T1000 (cell line): Measurements from ENCODE around the gene USP5.

ENCODE experiments used
- DNase-seq: peaks from one replicate; lab custom pipeline; 2025; ENCODE audit warnings: mixed read lengths; lab: John Stamatoyannopoulos, UW

The USP5 gene

DNA sequence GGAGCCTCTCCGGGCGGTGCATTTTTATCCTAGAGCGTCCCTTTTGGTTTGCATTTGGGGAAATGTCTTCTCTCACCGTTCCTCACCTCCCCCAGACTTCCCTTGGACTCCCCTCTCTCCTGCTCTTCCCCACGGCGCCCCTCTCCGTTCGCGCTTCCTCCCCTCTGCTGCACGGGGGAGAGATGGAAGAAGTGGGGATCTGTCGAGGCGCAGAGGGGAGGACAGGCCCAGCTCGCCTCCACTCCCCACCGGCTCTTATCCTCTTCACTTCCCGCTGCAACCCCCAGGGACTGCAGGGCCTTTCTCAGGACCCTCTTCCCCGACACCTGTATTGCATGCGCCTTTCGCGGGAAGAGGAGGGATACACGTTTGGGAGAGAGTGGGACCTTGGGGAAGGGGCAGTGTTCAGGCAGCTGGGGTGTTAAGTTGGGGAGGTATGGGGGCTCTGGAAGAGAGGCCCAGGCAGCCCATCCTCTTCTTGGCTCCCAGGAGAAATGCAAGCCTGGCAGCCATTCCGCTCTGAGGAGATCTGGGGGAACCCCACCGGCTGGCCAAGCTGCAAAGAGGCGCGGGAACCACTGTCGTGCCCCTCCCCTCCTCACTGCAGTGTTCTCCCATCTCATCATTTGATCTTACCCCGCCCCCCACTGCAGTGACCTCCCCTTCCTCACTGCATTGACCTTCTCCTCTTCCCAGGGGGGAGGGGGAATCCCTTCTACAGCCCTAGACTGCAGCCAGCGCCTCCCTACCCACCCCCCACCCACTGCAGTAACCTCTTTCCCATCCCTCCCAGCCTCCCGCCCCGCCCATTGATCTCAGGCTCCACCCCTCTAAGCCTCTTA lies 63.2 kb downstream of the USP5 start:
- no peak for DNase-seq

DNA sequence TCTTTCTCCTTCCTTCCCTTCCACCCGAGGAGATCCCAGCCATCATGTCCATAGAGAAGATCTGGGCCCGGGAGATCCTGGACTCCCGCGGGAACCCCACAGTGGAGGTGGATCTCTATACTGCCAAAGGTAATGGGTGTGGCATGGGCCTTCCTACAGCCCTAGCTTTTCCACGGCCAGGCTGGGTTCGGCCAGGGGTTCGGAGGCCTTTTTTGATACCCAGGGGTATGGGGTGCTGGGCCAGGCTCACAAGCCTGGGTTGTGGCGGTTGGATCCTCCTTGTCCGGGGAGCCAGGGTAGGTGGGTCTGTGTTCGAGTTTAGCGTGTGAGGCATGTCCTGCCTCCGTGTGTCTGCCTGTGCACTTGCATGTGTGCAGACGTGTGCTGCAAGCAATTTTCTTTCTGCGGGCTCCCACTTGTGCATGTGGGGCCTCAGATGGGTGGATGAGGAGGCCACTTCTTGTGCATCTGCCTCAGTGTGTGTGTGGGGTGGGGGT lies 63.9 kb downstream of the USP5 start:
- no peak for DNase-seq
